Upper lobe of left lung (tissue), 4 donors: ENCODE data around the gene EVC.

Experiments
- EP300 ChIP-seq, 4 donors: sonication (generic); formaldehyde crosslinking; IDR thresholded peaks; one replicate each; pipeline ENCODE4 v1.5.1; 2017; ENCODE audit warnings: antibody characterized with exemption in 4 of 4, control low read depth in 2 of 4
- POLR2A ChIP-seq, 4 donors: fragments of 450-650 bp; IDR thresholded peaks; one replicate each; pipeline ENCODE4 v1.5.1; 2016 to 2017; ENCODE audit warnings: antibody characterized with exemption in 4 of 4, mild to moderate bottlenecking in 2 of 4
- POLR2AphosphoS5 ChIP-seq, 2 donors: sonication (generic); formaldehyde crosslinking; IDR thresholded peaks; one replicate each; pipeline ENCODE4 v1.5.1; 2017; ENCODE audit warnings: antibody characterized with exemption in 2 of 2
- TF ChIP-seq, protein P1 (sequence below), 6 experiments: fragments of 450-650 bp in 4 of 6; fragments of 200-600 bp in 2 of 6; sonication (generic) in 2 of 6; IDR thresholded peaks; one replicate each; pipeline ENCODE4 v1.5.1; 2016 to 2019; ENCODE audit warnings: antibody characterized with exemption in 6 of 6

DNA sequence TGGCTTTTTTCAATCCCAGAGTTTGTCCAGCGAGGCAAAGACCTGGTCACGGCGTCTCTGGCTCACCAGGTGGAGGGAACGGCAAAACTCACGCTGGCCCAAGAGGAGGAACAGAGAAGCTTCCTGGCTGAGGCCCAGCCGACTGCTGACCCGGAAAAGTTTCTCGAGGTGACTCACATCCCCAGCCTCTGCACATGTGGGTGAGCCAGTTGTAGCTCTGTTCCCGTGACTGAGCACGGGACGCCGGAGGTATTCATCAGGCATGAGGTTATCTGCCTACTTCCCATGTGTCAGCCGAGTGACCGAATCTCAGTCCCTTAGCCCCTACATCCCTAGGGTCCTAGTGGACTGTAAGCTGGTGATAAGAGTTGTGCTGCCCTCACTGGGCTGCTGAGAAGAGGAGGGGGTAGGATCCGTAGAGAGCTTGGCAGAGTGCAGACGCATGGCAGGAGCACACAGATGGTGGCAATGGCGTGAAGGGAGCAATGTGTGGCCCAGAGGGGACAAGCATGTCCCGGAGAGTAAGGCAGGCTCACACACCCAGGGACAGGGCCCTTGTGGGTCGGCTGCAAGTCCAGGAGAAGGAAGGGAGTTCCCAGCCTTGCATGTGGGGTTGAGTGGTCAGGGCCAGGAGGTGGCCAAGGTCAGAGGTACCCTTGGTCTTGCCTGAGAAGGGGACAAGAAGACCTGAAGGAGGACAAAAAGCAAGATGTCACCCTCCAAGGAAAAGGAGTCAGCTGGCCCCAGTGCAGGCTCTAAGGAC is 42.9 kb downstream of the EVC start:
- TF ChIP-seq, protein P1, sequence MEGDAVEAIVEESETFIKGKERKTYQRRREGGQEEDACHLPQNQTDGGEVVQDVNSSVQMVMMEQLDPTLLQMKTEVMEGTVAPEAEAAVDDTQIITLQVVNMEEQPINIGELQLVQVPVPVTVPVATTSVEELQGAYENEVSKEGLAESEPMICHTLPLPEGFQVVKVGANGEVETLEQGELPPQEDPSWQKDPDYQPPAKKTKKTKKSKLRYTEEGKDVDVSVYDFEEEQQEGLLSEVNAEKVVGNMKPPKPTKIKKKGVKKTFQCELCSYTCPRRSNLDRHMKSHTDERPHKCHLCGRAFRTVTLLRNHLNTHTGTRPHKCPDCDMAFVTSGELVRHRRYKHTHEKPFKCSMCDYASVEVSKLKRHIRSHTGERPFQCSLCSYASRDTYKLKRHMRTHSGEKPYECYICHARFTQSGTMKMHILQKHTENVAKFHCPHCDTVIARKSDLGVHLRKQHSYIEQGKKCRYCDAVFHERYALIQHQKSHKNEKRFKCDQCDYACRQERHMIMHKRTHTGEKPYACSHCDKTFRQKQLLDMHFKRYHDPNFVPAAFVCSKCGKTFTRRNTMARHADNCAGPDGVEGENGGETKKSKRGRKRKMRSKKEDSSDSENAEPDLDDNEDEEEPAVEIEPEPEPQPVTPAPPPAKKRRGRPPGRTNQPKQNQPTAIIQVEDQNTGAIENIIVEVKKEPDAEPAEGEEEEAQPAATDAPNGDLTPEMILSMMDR (IDR thresholded peaks at IDR 0.05): no peak
- no peak for TF ChIP-seq EP300 (IDR thresholded peaks at IDR 0.05)
- no peak for TF ChIP-seq POLR2A (IDR thresholded peaks at IDR 0.05)
- no peak for TF ChIP-seq POLR2AphosphoS5 (IDR thresholded peaks at IDR 0.05)
